Left lung (tissue), 10 donors: Measurements from ENCODE around the gene C4orf33. TPM values are rescaled to one million over a fixed set of nuclear protein-coding genes. Genes with fewer than 3 reads are reported as not detected.

Experiments used
- ATAC-seq: fragments of 200-7000 bp; cut with Tn5 transposase; one replicate; pipeline ENCODE4 v1.9.1; 2020; ENCODE audit warnings: moderate library complexity
- DNase-seq, 4 donors: peaks; one replicate each; pipeline ENCODE4 v3.0.0-alpha.2; 2013 to 2020
- H3K27ac ChIP-seq, 2 donors: fragments of 200-600 bp; sonication (generic) in 1 of 2; one replicate each; pipeline versions ENCODE4 v1.5.0 to v1.8.0; 2020 to 2021
- H3K27me3 ChIP-seq, 2 donors: fragments of 200-600 bp; sonication (generic) in 1 of 2; one replicate each; pipeline versions ENCODE4 v1.5.0 to v1.8.0; 2020 to 2021
- H3K36me3 ChIP-seq, 2 donors: fragments of 200-600 bp; sonication (generic) in 1 of 2; one replicate each; pipeline versions ENCODE4 v1.5.0 to v1.8.0; 2020 to 2021
- H3K4me1 ChIP-seq, 2 donors: fragments of 200-600 bp; one replicate each; pipeline ENCODE4 v1.8.0; 2021
- H3K4me3 ChIP-seq, 2 donors: fragments of 200-600 bp; sonication (generic) in 1 of 2; one replicate each; pipeline versions ENCODE4 v1.5.0 to v1.8.0; 2020 to 2021; ENCODE audit warnings: mild to moderate bottlenecking in 1 of 2
- H3K9me3 ChIP-seq, 2 donors: fragments of 200-600 bp; sonication (generic) in 1 of 2; one replicate each; pipeline versions ENCODE4 v1.5.0 to v1.8.0; 2020 to 2021
- CTCF ChIP-seq, 2 donors: fragments of 200-600 bp; sonication (generic) in 1 of 2; IDR thresholded peaks; one replicate each; pipeline versions ENCODE4 v1.5.0 to v1.8.0; 2021; ENCODE audit warnings: antibody characterized with exemption in 2 of 2
- intact Hi-C, 2 donors: fragments of 100-400 bp; cut with DNase I; formaldehyde crosslinking; loops; one replicate each; pipeline versions ENCODE4 v1.11.2 to v1.14.2; 2022
- polyA plus RNA-seq, 6 donors: library from polyadenylated mRNA; unstranded; fragments of 120-200 nt; gene quantifications; one replicate each; pipeline ENCODE4 v1.2.1, GENCODE V29; 2013; ENCODE audit not compliant: insufficient read length in 6 of 6
- total RNA-seq, 2 donors: library from RNA; stranded (reverse); fragmentation: NEBNext Ultra II Directional; extraction: Animal tissue kit (Norgen Biotek cat#: 25700); gene quantifications; one replicate each; pipeline ENCODE4 v1.2.1, GENCODE V29; 2021
- donor health status: DM: no; HTN: yes; CAD: no.
- donor health status: DM: no; HTN: no; CAD: no.

Gene C4orf33
- total and polyA plus RNA-seq, 8 donors: 11.0 to 21.1 (median 18.1) TPM

GRCh38 chr4:129087516-129087915 is 8.4 kb upstream of the C4orf33 start:
- H3K27ac ChIP-seq: no peak overlapping the region
- no peak for ATAC-seq
- no peak for TF ChIP-seq CTCF (IDR thresholded peaks at IDR 0.05)
- H3K27me3 ChIP-seq: no peaks in the 10 kb centered on the region
- H3K4me3 ChIP-seq: no peak overlapping the region
- peaks cover 6 to 33% of the 10 kb centered on the region in 2 donors for H3K4me1 ChIP-seq
- intact Hi-C loops: no loop called here
- H3K36me3 ChIP-seq: no peaks in the 10 kb centered on the region
- peaks cover 0 to 2% of the 10 kb centered on the region in 2 donors for H3K9me3 ChIP-seq
- no peak for DNase-seq

GRCh38 chr4:129092631-129093190 is 3.2 kb upstream of the C4orf33 start:
- Histone ChIP-seq H3K9me3 (no peaks in the 10 kb centered on the region), H3K27me3 (no peaks in the 10 kb centered on the region), H3K27ac (peak overlapping the region; percentile 95 to 98), H3K4me1 (peaks cover 7 to 64% of the 10 kb centered on the region in 2 donors), H3K4me3 (peak overlapping the region; percentile 63 to 65), H3K36me3 (no peaks in the 10 kb centered on the region)
- intact Hi-C loops: no loop called here
- DNase-seq (peak in 1 of 4 donors; percentile 26), ATAC-seq (peak; percentile 34)
- TF ChIP-seq CTCF (IDR thresholded peaks at IDR 0.05): no peak

GRCh38 chr4:129093191-129093920 is 2.6 kb upstream of the C4orf33 start, which contains the start of gene SCLT1:
TSS of gene SCLT1 (minus strand) at chr4:129093539. CDS start at chr4:129093103, 436 bp downstream.
- H3K27ac ChIP-seq: peak within 1 kb of the TSS; percentile 95 to 98
- ATAC-seq: peak; percentile 98

GRCh38 chr4:129094347-129094746 is 1.6 kb upstream of the C4orf33 start:
- no peak for TF ChIP-seq CTCF (IDR thresholded peaks at IDR 0.05)
- peak overlapping the region in 1 of 2 donors; percentile 98 for H3K27ac ChIP-seq
- peak overlapping the region; percentile 63 to 65 for H3K4me3 ChIP-seq
- no peaks in the 10 kb centered on the region for H3K36me3 ChIP-seq
- peaks cover 7 to 63% of the 10 kb centered on the region in 2 donors for H3K4me1 ChIP-seq
- H3K9me3 ChIP-seq: no peaks in the 10 kb centered on the region
- ATAC-seq: no peak
- intact Hi-C loops: no loop called here
- H3K27me3 ChIP-seq: no peaks in the 10 kb centered on the region
- no peak for DNase-seq

More at GRCh38 chr4:129093191-129093920, 2.6 kb upstream of the C4orf33 start, which contains the start of gene SCLT1:
- Histone ChIP-seq H3K4me3 (peak within 1 kb of the TSS; percentile 63 to 65), H3K27me3 (no peaks in the 10 kb centered on the region), H3K9me3 (no peaks in the 10 kb centered on the region), H3K36me3 (no peaks in the 10 kb centered on the region), H3K4me1 (peaks cover 7 to 64% of the 10 kb centered on the region in 2 donors)
- DNase-seq: peak; percentile 98 to 100 (median 99)
- no peak for TF ChIP-seq CTCF (IDR thresholded peaks at IDR 0.05)
- intact Hi-C loops: no loop called here

- ATAC-seq (no peak), DNase-seq (no peak)
- no peak overlapping the region for H3K4me3 ChIP-seq
- intact Hi-C loops: no loop called here
- no peak overlapping the region for H3K27ac ChIP-seq
- H3K36me3 ChIP-seq: peaks cover 0 to 8% of the 10 kb centered on the region in 2 donors
- no peak for TF ChIP-seq CTCF (IDR thresholded peaks at IDR 0.05)
- H3K9me3 ChIP-seq: no peaks in the 10 kb centered on the region
- H3K27me3 ChIP-seq: no peaks in the 10 kb centered on the region
- peaks cover 0 to 30% of the 10 kb centered on the region in 2 donors for H3K4me1 ChIP-seq
Observed at GRCh38 chr4:129098531-129099001, 2.6 kb downstream of the C4orf33 start.
